ENCODE data around the gene RHBDD2. TPM values are rescaled to one million over a fixed set of nuclear protein-coding genes. Genes with fewer than 3 reads are reported as not detected.

Gene RHBDD2
- total and polyA plus RNA-seq, 9 of the 15 experiments (the other 6 are each of a cell fraction or from before 2014, with no cell fraction given): 3.3 to 36.7 (median 17.9) TPM

DNA sequence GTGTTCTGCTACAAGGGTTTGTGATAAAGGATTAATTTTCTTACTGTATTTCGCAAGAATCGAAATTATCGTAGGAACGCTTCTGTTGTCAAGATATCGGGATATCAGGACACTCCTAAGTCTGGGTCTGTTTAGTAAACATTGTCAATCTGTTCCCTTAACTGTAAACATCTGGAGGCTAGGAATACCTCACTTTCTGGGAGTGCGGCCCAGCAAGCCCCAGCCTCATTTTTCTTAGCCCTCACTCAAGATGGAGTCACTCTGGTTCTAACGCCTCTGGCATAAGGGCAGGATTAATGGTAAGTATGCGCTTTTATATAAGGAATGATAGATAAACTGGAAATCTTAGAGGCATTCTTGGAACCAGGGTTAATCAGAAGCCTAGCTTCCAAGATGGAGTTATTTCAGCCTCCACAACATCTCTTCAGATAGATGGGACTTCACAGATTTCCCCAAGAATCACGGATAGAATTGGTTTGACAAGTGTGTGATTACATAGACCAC is 35.2 kb upstream of the RHBDD2 start (continued):
- TF ChIP-seq, protein P1, sequence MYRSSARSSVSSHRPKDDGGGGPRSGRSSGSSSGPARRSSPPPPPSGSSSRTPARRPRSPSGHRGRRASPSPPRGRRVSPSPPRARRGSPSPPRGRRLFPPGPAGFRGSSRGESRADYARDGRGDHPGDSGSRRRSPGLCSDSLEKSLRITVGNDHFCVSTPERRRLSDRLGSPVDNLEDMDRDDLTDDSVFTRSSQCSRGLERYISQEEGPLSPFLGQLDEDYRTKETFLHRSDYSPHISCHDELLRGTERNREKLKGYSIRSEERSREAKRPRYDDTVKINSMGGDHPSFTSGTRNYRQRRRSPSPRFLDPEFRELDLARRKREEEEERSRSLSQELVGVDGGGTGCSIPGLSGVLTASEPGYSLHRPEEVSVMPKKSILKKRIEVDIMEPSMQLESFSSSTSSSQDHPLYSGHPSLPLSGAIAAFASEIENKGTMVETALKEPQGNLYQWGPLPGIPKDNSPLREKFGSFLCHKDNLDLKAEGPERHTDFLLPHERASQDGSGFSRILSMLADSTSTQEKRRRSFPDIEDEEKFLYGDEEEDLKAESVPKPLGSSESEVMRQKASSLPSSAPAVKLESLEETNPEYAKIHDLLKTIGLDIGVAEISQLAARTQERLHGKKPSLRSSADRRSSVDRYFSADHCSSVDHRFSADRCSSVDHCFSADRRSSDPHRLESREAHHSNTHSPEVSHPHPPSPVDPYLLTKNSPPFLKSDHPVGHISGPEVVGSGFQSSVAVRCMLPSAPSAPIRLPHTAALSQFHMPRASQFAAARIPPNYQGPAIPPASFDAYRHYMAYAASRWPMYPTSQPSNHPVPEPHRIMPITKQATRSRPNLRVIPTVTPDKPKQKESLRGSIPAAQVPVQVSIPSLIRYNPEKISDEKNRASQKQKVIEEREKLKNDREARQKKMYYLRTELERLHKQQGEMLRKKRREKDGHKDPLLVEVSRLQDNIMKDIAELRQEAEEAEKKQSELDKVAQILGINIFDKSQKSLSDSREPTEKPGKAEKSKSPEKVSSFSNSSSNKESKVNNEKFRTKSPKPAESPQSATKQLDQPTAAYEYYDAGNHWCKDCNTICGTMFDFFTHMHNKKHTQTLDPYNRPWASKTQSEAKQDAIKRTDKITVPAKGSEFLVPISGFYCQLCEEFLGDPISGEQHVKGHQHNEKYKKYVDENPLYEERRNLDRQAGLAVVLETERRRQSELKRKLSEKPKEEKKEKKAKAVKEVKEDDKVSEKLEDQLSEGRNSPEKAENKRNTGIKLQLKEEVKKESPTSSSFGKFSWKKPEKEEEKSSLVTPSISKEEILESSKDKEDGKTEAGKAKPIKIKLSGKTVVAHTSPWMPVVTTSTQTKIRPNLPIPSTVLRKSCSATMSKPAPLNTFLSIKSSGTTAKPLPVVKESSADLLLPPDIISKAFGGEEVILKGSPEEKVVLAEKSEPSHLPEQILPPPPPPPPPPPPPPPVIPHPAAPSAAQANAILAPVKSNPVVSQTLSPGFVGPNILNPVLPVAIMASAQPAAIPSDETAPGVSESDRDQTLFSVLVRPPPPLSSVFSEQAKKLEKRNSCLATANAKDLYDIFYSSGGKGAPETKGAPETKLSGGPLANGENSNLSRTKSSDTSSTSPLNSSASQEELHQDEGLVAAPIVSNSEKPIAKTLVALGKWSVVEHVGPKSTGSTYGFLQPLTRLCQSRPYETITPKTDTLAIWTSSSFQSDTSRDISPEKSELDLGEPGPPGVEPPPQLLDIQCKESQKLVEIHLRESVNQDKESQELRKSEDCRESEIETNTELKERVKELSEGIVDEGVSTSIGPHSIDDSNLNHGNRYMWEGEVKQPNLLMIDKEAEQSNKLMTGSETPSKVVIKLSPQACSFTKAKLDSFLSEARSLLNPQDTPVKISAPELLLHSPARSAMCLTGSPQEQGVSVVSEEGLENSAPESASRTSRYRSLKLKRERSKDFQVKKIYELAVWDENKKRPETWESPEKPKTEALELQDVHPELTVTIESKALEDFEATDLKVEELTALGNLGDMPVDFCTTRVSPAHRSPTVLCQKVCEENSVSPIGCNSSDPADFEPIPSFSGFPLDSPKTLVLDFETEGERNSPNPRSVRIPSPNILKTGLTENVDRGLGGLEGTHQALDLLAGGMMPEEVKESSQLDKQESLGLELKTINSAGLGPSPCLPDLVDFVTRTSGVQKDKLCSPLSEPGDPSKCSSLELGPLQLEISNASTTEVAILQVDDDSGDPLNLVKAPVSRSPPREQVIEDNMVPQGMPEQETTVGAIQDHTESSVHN (IDR thresholded peaks at IDR 0.05; ENCODE audit: borderline replicate concordance in 1 of 2, low read depth in 1 of 2): no peak
- TF ChIP-seq MYBL2 (IDR thresholded peaks at IDR 0.05; ENCODE audit: low read depth) (no peak), MYBL2 (CRISPR knock-in tag; IDR thresholded peaks at IDR 0.05; ENCODE audit: borderline replicate concordance) (no peak), ARNT (IDR thresholded peaks at IDR 0.05) (no peak), MCM7 (IDR thresholded peaks at IDR 0.05) (no peak), NONO (IDR thresholded peaks at IDR 0.05; ENCODE audit: low read depth in 2 of 2, low read length in 1 of 2) (no peak), ZNF764 (CRISPR knock-in tag; IDR thresholded peaks at IDR 0.05; ENCODE audit: low read depth) (no peak), GABPB2 (CRISPR knock-in tag; conservative IDR thresholded peaks at IDR 0.05) (no peak), LARP7 (IDR thresholded peaks at IDR 0.05) (no peak)
- TF ChIP-seq, protein P2, sequence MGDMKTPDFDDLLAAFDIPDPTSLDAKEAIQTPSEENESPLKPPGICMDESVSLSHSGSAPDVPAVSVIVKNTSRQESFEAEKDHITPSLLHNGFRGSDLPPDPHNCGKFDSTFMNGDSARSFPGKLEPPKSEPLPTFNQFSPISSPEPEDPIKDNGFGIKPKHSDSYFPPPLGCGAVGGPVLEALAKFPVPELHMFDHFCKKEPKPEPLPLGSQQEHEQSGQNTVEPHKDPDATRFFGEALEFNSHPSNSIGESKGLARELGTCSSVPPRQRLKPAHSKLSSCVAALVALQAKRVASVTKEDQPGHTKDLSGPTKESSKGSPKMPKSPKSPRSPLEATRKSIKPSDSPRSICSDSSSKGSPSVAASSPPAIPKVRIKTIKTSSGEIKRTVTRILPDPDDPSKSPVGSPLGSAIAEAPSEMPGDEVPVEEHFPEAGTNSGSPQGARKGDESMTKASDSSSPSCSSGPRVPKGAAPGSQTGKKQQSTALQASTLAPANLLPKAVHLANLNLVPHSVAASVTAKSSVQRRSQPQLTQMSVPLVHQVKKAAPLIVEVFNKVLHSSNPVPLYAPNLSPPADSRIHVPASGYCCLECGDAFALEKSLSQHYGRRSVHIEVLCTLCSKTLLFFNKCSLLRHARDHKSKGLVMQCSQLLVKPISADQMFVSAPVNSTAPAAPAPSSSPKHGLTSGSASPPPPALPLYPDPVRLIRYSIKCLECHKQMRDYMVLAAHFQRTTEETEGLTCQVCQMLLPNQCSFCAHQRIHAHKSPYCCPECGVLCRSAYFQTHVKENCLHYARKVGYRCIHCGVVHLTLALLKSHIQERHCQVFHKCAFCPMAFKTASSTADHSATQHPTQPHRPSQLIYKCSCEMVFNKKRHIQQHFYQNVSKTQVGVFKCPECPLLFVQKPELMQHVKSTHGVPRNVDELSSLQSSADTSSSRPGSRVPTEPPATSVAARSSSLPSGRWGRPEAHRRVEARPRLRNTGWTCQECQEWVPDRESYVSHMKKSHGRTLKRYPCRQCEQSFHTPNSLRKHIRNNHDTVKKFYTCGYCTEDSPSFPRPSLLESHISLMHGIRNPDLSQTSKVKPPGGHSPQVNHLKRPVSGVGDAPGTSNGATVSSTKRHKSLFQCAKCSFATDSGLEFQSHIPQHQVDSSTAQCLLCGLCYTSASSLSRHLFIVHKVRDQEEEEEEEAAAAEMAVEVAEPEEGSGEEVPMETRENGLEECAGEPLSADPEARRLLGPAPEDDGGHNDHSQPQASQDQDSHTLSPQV (IDR thresholded peaks at IDR 0.05): peak; percentile 100

Measured in K562 (cell line).